ENCODE results near the gene TMEM52.

DNA sequence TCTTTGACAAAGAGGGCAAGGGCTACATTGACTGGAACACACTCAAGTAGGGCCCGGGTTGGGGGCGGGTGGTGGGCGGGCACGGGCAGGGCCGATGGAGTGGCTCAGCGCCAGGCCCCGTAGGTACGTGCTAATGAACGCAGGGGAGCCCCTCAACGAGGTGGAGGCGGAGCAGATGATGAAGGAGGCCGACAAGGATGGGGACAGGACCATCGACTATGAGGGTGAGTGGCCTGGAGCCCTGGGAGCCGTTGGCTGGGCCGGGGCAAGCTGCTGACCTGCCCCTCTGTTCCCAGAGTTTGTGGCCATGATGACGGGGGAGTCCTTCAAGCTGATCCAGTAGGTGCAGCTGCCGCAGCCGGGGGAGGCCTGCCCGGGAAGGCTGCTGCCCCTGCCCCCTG lies 2.2 kb downstream of the TMEM52 start:
- TF ChIP-seq POLR2A (IDR thresholded peaks at IDR 0.05) (no peak), EP300 (IDR thresholded peaks at IDR 0.05) (no peak)

Data from gastroesophageal sphincter (tissue), 2 donors.